ENCODE data around the gene UPK3B.
"Not testable (repeated sequence)": the region's sequence is repeated elsewhere in the genome, so short reads cannot be mapped to it uniquely, and the experiment has no call there.

GRCh38 chr7:76476742-76477474, 33.4 kb upstream of the UPK3B start:
- TF ChIP-seq NFYA (IDR thresholded peaks at IDR 0.05; ENCODE audit: borderline replicate concordance, low read depth, low read length); YY1 (IDR thresholded peaks at IDR 0.05; ENCODE audit: low read depth, low read length); EZH2 (IDR thresholded peaks at IDR 0.05; ENCODE audit: borderline replicate concordance, control insufficient read depth, low read depth, low read length); SMAD1 (IDR thresholded peaks at IDR 0.05; ENCODE audit: low read depth, partially characterized antibody); CTCF (IDR thresholded peaks at IDR 0.05 in 2 of 3, conservative IDR thresholded peaks at IDR 0.05 in 1 of 3; ENCODE audit: control insufficient read depth in 2 of 3, extremely low read depth in 1 of 3, insufficient read depth in 1 of 3, low read depth in 3 of 3, low read length in 3 of 3); NR2C2 (IDR thresholded peaks at IDR 0.05; ENCODE audit: borderline replicate concordance, control insufficient read depth, insufficient read length, low read depth): not testable (repeated sequence)

Data from GM12878 (cell line).